GM23248 (cell line): Measurements from ENCODE around the gene FSD2.

Source experiments
- EZH2 ChIP-seq: fragments of 200-600 bp; sonication (generic); IDR thresholded peaks from 2 replicates; pipeline ENCODE4 v1.6.1; 2018; ENCODE audit warnings: antibody characterized with exemption, mild to moderate bottlenecking; ENCODE audit not compliant: insufficient read depth, poor library complexity, severe bottlenecking
- EZH2phosphoT487 ChIP-seq: fragments of 200-600 bp; sonication (generic); IDR thresholded peaks from 2 replicates; pipeline ENCODE4 v1.6.1; 2018; ENCODE audit warnings: antibody characterized with exemption, moderate library complexity, mild to moderate bottlenecking, low read depth; ENCODE audit not compliant: insufficient read depth

GRCh38 chr15:82805994-82806406 lies at the start of gene FSD2:
- no peak for TF ChIP-seq EZH2
- no peak for TF ChIP-seq EZH2phosphoT487
